GM06990 (cell line): ENCODE results near the gene HDAC3.
A peak's percentile ranks its signal among the peaks of the same experiment; 100 is the strongest.

Source experiments
- DNase-seq: peaks from one replicate; pipeline ENCODE4 v3.0.0-alpha.2; 2011; ENCODE audit not compliant: insufficient read length; ENCODE audit errors: extremely low read depth
- H3K27me3 ChIP-seq: replicated peaks from 2 replicates; pipeline ENCODE4 v1.6.0; 2011; ENCODE audit warnings: low read length; ENCODE audit not compliant: control insufficient read depth, insufficient read depth
- H3K36me3 ChIP-seq: 2 replicates; pipeline ENCODE4 v1.5.1; 2011; ENCODE audit warnings: low read length; ENCODE audit not compliant: control insufficient read depth, insufficient read depth
- H3K4me3 ChIP-seq: replicated peaks from 2 replicates; pipeline ENCODE4 v1.5.1; 2011; ENCODE audit warnings: low read depth, mild to moderate bottlenecking, control low read depth, low read length
- CTCF ChIP-seq: IDR thresholded peaks from 2 replicates; pipeline ENCODE4 v1.5.1; 2011; ENCODE audit warnings: low read length, control low read depth, mild to moderate bottlenecking, inconsistent platforms; ENCODE audit not compliant: insufficient read depth, poor library complexity, severe bottlenecking

HDAC3 gene

GRCh38 chr5:141633871-141634561 is 2.6 kb downstream of the HDAC3 start:
- DNase-seq: peak; percentile 56
- H3K27me3 ChIP-seq: no peaks in the 10 kb centered on the region
- H3K4me3 ChIP-seq: no peak overlapping the region
- peaks cover 10% of the 10 kb centered on the region for H3K36me3 ChIP-seq
- no peak for TF ChIP-seq CTCF

- Histone ChIP-seq H3K4me3 (no peak overlapping the region), H3K36me3 (peaks cover 20% of the 10 kb centered on the region), H3K27me3 (no peaks in the 10 kb centered on the region)
- TF ChIP-seq CTCF: no peak
- no peak for DNase-seq
Measured at GRCh38 chr5:141632650-141633049, 4.0 kb downstream of the HDAC3 start.

- Histone ChIP-seq H3K27me3 (no peaks in the 10 kb centered on the region), H3K4me3 (no peak overlapping the region), H3K36me3 (peaks cover 28% of the 10 kb centered on the region)
- no peak for TF ChIP-seq CTCF
- DNase-seq: no peak
Measured at GRCh38 chr5:141630570-141631140, 6.0 kb downstream of the HDAC3 start.

GRCh38 chr5:141628175-141628788 is 8.4 kb downstream of the HDAC3 start:
- no peak for TF ChIP-seq CTCF
- no peaks in the 10 kb centered on the region for H3K27me3 ChIP-seq
- no peak for DNase-seq
- peaks cover 35% of the 10 kb centered on the region for H3K36me3 ChIP-seq
- H3K4me3 ChIP-seq: no peak overlapping the region

- no peak for TF ChIP-seq CTCF
- no peak for DNase-seq
- Histone ChIP-seq H3K4me3 (no peak overlapping the region), H3K36me3 (peaks cover 26% of the 10 kb centered on the region), H3K27me3 (no peaks in the 10 kb centered on the region)
Measured at GRCh38 chr5:141623611-141624010, 13.0 kb downstream of the HDAC3 start.
